ENCODE data around the gene DIO1. TPM values are rescaled to one million over a fixed set of nuclear protein-coding genes. Genes with fewer than 3 reads are reported as not detected.

Gene DIO1
- total RNA-seq, 4 donors from 2014 or later: not detected

DNA sequence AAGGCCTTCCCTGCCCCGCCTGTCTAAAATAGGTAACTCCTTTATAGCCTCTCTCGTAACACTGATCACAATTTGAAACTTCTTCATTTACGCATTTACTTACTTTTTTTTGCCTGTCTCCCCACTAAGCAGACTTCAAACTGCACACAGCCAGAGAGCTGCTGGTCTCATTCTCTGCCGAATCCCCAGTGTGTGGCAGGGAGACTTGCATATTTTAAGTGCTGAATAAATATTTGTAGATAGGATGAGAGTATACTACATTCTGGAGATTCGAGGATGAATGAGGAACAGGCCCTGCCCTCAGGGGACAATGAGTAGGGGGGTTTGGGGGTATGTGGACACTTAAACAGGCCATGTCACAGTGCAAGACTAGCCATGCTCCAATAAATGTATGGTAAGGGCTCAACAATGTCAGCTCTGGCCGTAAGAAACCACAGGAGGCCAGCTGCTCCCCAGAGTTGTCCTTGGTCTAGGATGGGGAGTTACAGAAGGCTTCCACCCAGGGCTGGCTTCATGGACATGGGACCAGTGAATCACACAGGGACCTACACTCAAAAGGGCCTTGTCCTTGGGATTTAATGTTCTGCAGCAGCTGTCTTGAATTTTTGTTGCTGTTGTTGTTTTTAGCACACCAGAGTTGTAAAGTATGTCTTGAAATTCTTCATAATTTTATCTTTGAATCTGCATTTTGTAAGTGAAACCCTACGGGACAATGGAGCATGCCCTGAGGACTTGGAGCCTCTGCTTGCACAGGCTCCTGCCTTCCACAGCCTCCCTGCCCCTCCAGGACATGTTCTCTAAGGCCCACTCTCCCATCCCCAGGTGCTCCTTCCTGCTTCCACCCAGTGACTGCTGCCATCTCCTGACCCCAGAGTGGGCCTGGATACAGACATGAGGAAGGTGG is 8.5 kb downstream of the DIO1 start:
- Histone ChIP-seq H3K27me3 (no peaks in the 10 kb centered on the region), H3K9me3 (no peaks in the 10 kb centered on the region), H3K4me1 (peaks cover 3 to 31% (median 25%) of the 10 kb centered on the region in 4 donors), H3K27ac (replicated peaks in 1 of 4) (no peak overlapping the region), H3K36me3 (peaks cover 0 to 7% (median 0%) of the 10 kb centered on the region in 4 donors), H3K4me3 (no peak overlapping the region)
- intact Hi-C loops (cut with DNase I): no loop called here
- TF ChIP-seq POLR2A (IDR thresholded peaks at IDR 0.05; ENCODE audit: low read depth): no peak
- TF ChIP-seq, protein P1, sequence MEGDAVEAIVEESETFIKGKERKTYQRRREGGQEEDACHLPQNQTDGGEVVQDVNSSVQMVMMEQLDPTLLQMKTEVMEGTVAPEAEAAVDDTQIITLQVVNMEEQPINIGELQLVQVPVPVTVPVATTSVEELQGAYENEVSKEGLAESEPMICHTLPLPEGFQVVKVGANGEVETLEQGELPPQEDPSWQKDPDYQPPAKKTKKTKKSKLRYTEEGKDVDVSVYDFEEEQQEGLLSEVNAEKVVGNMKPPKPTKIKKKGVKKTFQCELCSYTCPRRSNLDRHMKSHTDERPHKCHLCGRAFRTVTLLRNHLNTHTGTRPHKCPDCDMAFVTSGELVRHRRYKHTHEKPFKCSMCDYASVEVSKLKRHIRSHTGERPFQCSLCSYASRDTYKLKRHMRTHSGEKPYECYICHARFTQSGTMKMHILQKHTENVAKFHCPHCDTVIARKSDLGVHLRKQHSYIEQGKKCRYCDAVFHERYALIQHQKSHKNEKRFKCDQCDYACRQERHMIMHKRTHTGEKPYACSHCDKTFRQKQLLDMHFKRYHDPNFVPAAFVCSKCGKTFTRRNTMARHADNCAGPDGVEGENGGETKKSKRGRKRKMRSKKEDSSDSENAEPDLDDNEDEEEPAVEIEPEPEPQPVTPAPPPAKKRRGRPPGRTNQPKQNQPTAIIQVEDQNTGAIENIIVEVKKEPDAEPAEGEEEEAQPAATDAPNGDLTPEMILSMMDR (IDR thresholded peaks at IDR 0.05): no peak
- no peak for TF ChIP-seq EP300 (IDR thresholded peaks at IDR 0.05)
- no peak for TF ChIP-seq POLR2AphosphoS5 (IDR thresholded peaks at IDR 0.05)
- WGBS: 83% methylated on average over 6 of the region's 7 CpGs
- DNase-seq (ENCODE audit: extremely low spot score): no peak

DNA sequence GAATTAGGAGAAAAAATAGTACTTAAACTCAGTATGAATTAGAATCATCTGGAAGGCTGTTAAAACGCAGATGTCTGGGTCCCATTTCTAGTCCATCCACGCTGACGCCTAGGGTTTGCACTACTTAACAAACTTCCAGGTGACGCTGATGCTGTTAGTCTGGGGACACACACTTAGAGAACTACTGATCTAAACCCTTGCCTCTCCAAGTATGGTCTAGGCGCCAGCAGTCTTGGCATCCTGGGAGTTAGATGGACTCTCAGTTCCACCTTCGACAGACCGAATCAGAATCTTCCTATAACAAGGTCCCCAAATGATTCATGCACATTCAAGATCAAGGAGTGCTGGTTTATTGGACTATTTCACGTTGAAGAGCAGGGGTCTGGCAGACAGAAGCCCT is 11.5 kb downstream of the DIO1 start:
- no peaks in the 10 kb centered on the region for H3K27me3 ChIP-seq
- WGBS: 95% methylated on average over 8 of the region's 8 CpGs
- no peaks in the 10 kb centered on the region for H3K9me3 ChIP-seq
- TF ChIP-seq POLR2AphosphoS5 (IDR thresholded peaks at IDR 0.05): no peak
- TF ChIP-seq, protein P1 (IDR thresholded peaks at IDR 0.05): no peak
- TF ChIP-seq POLR2A (IDR thresholded peaks at IDR 0.05; ENCODE audit: low read depth): no peak
- no peak for TF ChIP-seq EP300 (IDR thresholded peaks at IDR 0.05)
- intact Hi-C loops (cut with DNase I): no loop called here
- no peak for DNase-seq (ENCODE audit: extremely low spot score)
- no peak overlapping the region for H3K4me3 ChIP-seq
- no peak overlapping the region for H3K27ac ChIP-seq (replicated peaks in 1 of 4)
- H3K36me3 ChIP-seq: peaks cover 0 to 7% (median 0%) of the 10 kb centered on the region in 4 donors
- H3K4me1 ChIP-seq: peaks cover 0 to 8% (median 0%) of the 10 kb centered on the region in 4 donors

DNA sequence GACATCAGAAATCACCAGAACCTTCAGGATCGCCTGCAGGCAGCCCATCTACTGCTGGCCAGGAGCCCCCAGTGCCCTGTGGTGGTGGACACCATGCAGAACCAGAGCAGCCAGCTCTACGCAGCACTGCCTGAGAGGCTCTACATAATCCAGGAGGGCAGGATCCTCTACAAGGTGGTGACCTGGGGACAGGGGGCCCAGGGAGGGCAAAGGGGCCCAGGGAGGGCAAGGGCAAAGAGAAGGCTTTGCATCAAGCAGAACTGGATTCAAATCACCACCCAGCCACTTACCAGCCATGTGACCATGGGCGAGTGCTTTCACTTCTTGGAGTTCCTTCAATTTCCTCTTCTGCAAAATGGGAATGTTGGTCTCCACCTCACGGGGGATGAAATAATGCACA is 12.1 kb downstream of the DIO1 start:
- Histone ChIP-seq H3K36me3 (peaks cover 0 to 7% (median under 1%) of the 10 kb centered on the region in 4 donors), H3K4me3 (no peak overlapping the region), H3K27ac (replicated peaks in 1 of 4) (no peak overlapping the region), H3K9me3 (no peaks in the 10 kb centered on the region), H3K4me1 (peaks cover 0 to 8% (median 0%) of the 10 kb centered on the region in 4 donors), H3K27me3 (no peaks in the 10 kb centered on the region)
- intact Hi-C loops (cut with DNase I): no loop called here
- 91% methylated on average over 4 of the region's 4 CpGs for WGBS
- no peak for DNase-seq (ENCODE audit: extremely low spot score)
- TF ChIP-seq EP300 (IDR thresholded peaks at IDR 0.05) (no peak), POLR2AphosphoS5 (IDR thresholded peaks at IDR 0.05) (no peak), POLR2A (IDR thresholded peaks at IDR 0.05; ENCODE audit: low read depth) (no peak)
- TF ChIP-seq, protein P1 (IDR thresholded peaks at IDR 0.05): no peak

DNA sequence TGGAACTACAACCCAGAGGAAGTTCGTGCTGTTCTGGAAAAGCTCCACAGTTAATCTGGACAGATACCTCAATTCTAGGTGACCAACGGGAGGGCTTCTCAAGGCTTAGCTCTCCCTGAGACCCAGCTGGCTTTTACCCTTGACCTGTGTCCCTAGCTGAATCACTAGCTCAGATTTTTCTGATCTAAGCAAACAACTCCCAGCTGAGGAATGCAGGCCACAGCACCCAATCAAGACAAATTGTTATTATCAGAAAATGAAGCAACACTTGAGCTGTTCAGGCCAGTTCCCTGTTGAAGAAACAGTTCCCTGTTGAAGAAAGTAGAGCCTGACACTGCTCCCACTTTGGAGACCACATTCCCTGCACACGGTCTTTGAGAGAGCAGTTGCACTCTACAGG is 16.0 kb downstream of the DIO1 start:
- Histone ChIP-seq H3K9me3 (no peaks in the 10 kb centered on the region), H3K27ac (replicated peaks in 1 of 4) (no peak overlapping the region), H3K36me3 (peaks cover 0 to 24% (median 14%) of the 10 kb centered on the region in 4 donors), H3K4me1 (no peaks in the 10 kb centered on the region), H3K4me3 (no peak overlapping the region), H3K27me3 (no peaks in the 10 kb centered on the region)
- WGBS: 84% methylated on average over 3 of the region's 3 CpGs
- peak; percentile 55 for DNase-seq (ENCODE audit: extremely low spot score)
- intact Hi-C loops (cut with DNase I): no loop called here
- TF ChIP-seq POLR2AphosphoS5 (IDR thresholded peaks at IDR 0.05) (no peak), EP300 (IDR thresholded peaks at IDR 0.05) (no peak), POLR2A (IDR thresholded peaks at IDR 0.05; ENCODE audit: low read depth) (no peak)
- TF ChIP-seq, protein P1 (IDR thresholded peaks at IDR 0.05): no peak

Measured in esophagus muscularis mucosa (tissue), 4 donors.